ENCODE measurements around the gene PTTG1IP.
"Not testable (repeated sequence)": the region's sequence is repeated elsewhere in the genome, so short reads cannot be mapped to it uniquely, and the experiment has no call there.

PTTG1IP gene

GRCh38 chr21:44884097-44884496 is 10.6 kb upstream of the PTTG1IP start:
- Histone ChIP-seq H3K36me3 (ENCODE audit: control insufficient read depth, low read length) (no peaks in the 10 kb centered on the region), H3K9me2 (replicated peaks; ENCODE audit: control insufficient read depth, low read length) (no peaks in the 10 kb centered on the region), H3K4me1 (ENCODE audit: control insufficient read depth, low read length) (peaks cover 18% of the 10 kb centered on the region), H3K9me3 (ENCODE audit: control insufficient read depth, insufficient read depth, low read length) (no peaks in the 10 kb centered on the region), H3K27me3 (ENCODE audit: control insufficient read depth, low read length) (peaks cover 14% of the 10 kb centered on the region), H3K79me2 (ENCODE audit: control insufficient read depth, low read length) (no peaks in the 10 kb centered on the region), H3K4me3 (ENCODE audit: low read length) (no peak overlapping the region), H3F3A (ENCODE audit: control insufficient read depth, insufficient read depth) (no peaks in the 10 kb centered on the region), H3K4me2 (ENCODE audit: low read length) (no peak overlapping the region), H4K20me1 (ENCODE audit: control insufficient read depth, insufficient read depth, low read depth, low read length) (no peaks in the 10 kb centered on the region), H3K27ac (ENCODE audit: low read depth, low read length) (no peak overlapping the region)
- no peak for TF ChIP-seq EZH2phosphoT487 (IDR thresholded peaks at IDR 0.05; ENCODE audit: borderline replicate concordance, low read length)
- TF ChIP-seq CTCF (IDR thresholded peaks at IDR 0.05; ENCODE audit: low read depth, low read length, poor library complexity, severe bottlenecking): no peak

DNA sequence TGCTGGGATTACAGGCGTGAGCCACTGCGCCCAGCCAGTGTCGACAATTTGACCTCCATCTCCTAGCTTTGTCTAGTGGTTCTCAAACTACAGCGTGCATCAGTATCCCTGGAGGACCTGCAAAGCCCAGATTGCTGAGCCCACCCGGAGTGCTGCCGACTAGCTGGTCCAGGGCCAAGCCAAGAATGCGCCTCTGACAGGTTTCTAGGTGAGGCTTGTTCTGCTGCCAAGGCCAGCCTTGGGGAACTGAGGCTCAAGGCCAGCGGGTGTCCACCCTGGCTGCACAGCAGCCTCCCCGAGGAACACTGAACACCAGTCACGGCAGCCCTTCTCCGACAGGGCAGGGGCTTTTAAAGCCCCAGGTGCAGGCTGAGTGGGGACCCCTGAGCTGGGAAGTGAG is 9.8 kb upstream of the PTTG1IP start:
- no peaks in the 10 kb centered on the region for H3K9me3 ChIP-seq (ENCODE audit: control insufficient read depth, insufficient read depth, low read length)
- H4K20me1 ChIP-seq (ENCODE audit: control insufficient read depth, insufficient read depth, low read depth, low read length): no peaks in the 10 kb centered on the region
- H3K4me1 ChIP-seq (ENCODE audit: control insufficient read depth, low read length): peaks cover 23% of the 10 kb centered on the region
- peaks cover 18% of the 10 kb centered on the region for H3K27me3 ChIP-seq (ENCODE audit: control insufficient read depth, low read length)
- H3F3A ChIP-seq (ENCODE audit: control insufficient read depth, insufficient read depth): no peaks in the 10 kb centered on the region
- no peaks in the 10 kb centered on the region for H3K9me2 ChIP-seq (replicated peaks; ENCODE audit: control insufficient read depth, low read length)
- no peak overlapping the region for H3K4me3 ChIP-seq (ENCODE audit: low read length)
- no peak for TF ChIP-seq CTCF (IDR thresholded peaks at IDR 0.05; ENCODE audit: low read depth, low read length, poor library complexity, severe bottlenecking)
- no peak for TF ChIP-seq EZH2phosphoT487 (IDR thresholded peaks at IDR 0.05; ENCODE audit: borderline replicate concordance, low read length)
- H3K27ac ChIP-seq (ENCODE audit: low read depth, low read length): no peak overlapping the region
- no peaks in the 10 kb centered on the region for H3K36me3 ChIP-seq (ENCODE audit: control insufficient read depth, low read length)
- H3K79me2 ChIP-seq (ENCODE audit: control insufficient read depth, low read length): no peaks in the 10 kb centered on the region
- H3K4me2 ChIP-seq (ENCODE audit: low read length): no peak overlapping the region

GRCh38 chr21:44881198-44881872 is 7.8 kb upstream of the PTTG1IP start:
- TF ChIP-seq EZH2phosphoT487 (IDR thresholded peaks at IDR 0.05; ENCODE audit: borderline replicate concordance, low read length): no peak
- Histone ChIP-seq H3K27me3 (ENCODE audit: control insufficient read depth, low read length) (peaks cover 22% of the 10 kb centered on the region), H3K9me3 (ENCODE audit: control insufficient read depth, insufficient read depth, low read length) (no peaks in the 10 kb centered on the region), H3F3A (ENCODE audit: control insufficient read depth, insufficient read depth) (peaks cover 3% of the 10 kb centered on the region; the same call in 1 of the 2 replicates), H3K4me2 (ENCODE audit: low read length) (no peak overlapping the region), H3K9me2 (replicated peaks; ENCODE audit: control insufficient read depth, low read length) (no peaks in the 10 kb centered on the region), H3K27ac (ENCODE audit: low read depth, low read length) (no peak overlapping the region), H4K20me1 (ENCODE audit: control insufficient read depth, insufficient read depth, low read depth, low read length) (no peaks in the 10 kb centered on the region), H3K79me2 (ENCODE audit: control insufficient read depth, low read length) (no peaks in the 10 kb centered on the region), H3K4me3 (ENCODE audit: low read length) (no peak overlapping the region), H3K4me1 (ENCODE audit: control insufficient read depth, low read length) (peaks cover 31% of the 10 kb centered on the region), H3K36me3 (ENCODE audit: control insufficient read depth, low read length) (no peaks in the 10 kb centered on the region)

DNA sequence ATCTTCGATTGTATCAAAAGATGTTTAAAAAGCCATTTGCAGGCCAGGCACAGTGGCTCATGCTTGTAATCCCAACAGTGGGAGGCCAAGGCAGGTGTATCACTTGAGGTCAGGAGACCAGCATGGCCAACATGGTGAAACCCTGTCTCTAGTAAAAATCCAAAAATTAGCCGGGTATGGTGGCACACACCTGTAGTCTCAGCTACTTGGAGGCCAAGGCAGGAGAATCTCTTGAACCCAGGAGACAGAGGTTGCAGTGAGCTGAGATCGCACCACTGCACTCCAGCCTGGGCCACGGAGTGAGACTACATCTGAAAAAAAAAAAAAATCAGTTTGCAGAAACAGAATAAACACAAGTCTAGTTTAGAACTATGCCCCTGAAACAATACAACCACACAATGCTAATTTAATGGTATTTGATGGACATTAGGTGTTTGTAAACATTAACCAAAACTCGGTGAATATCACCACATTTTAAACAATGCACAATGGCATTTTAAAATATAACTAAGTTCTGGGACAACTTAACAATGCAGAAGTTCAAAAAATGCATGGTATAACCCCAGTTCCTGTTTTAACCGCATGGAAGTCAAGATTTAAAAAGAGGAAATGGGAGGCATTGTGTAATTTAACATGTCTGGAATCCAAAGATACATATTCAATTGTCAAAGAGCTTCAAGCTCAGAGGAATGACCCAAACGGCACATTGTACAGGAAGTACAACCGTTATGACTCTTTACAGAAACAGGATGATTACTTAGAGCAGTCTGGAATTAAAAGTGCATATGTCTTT is 7.1 kb upstream of the PTTG1IP start:
- Histone ChIP-seq H3K27ac (ENCODE audit: low read depth, low read length) (no peak overlapping the region), H3K79me2 (ENCODE audit: control insufficient read depth, low read length) (no peaks in the 10 kb centered on the region)

DNA sequence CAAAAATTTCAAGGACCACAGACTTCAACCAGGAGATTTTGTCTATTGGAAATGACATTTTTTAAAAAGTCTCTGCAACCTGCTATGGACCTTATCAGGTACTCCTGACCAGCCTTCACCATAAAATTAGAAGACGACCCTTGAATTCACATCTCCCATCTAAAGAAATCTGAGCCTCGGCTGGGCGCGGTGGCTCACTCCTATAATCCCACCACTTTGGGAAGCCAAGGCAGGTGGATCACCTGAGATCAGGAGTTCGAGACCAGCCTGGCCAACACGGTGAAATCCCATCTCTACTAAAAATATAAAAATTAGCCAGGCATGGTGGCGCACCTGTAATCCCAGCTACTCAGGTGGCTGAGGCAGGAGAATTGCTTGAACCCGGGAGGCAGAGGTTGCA is 5.7 kb upstream of the PTTG1IP start:
- H3K27ac ChIP-seq (ENCODE audit: low read depth, low read length); H4K20me1 ChIP-seq (ENCODE audit: control insufficient read depth, insufficient read depth, low read depth, low read length); H3K36me3 ChIP-seq (ENCODE audit: control insufficient read depth, low read length); H3F3A ChIP-seq (ENCODE audit: control insufficient read depth, insufficient read depth); H3K4me2 ChIP-seq (ENCODE audit: low read length); H3K79me2 ChIP-seq (ENCODE audit: control insufficient read depth, low read length); H3K4me3 ChIP-seq (ENCODE audit: low read length); H3K9me3 ChIP-seq (ENCODE audit: control insufficient read depth, insufficient read depth, low read length); H3K9me2 ChIP-seq (replicated peaks; ENCODE audit: control insufficient read depth, low read length): not testable (repeated sequence)
- peaks cover 44% of the 10 kb centered on the region for H3K4me1 ChIP-seq (ENCODE audit: control insufficient read depth, low read length)
- peaks cover 35% of the 10 kb centered on the region for H3K27me3 ChIP-seq (ENCODE audit: control insufficient read depth, low read length)

More for the DNA sequence above, 7.1 kb upstream of the PTTG1IP start:
- Histone ChIP-seq H3K36me3 (ENCODE audit: control insufficient read depth, low read length) (no peaks in the 10 kb centered on the region), H3K9me2 (replicated peaks; ENCODE audit: control insufficient read depth, low read length) (no peaks in the 10 kb centered on the region), H3K4me2 (ENCODE audit: low read length) (no peak overlapping the region), H3K4me1 (ENCODE audit: control insufficient read depth, low read length) (peaks cover 31% of the 10 kb centered on the region), H3K27me3 (ENCODE audit: control insufficient read depth, low read length) (peaks cover 25% of the 10 kb centered on the region), H3F3A (ENCODE audit: control insufficient read depth, insufficient read depth) (peaks cover 3% of the 10 kb centered on the region; the same call in 1 of the 2 replicates), H3K9me3 (ENCODE audit: control insufficient read depth, insufficient read depth, low read length) (no peaks in the 10 kb centered on the region), H4K20me1 (ENCODE audit: control insufficient read depth, insufficient read depth, low read depth, low read length) (no peaks in the 10 kb centered on the region), H3K4me3 (ENCODE audit: low read length) (no peak overlapping the region)
- TF ChIP-seq EZH2phosphoT487 (IDR thresholded peaks at IDR 0.05; ENCODE audit: borderline replicate concordance, low read length) (no peak), CTCF (IDR thresholded peaks at IDR 0.05; ENCODE audit: low read depth, low read length, poor library complexity, severe bottlenecking) (no peak)
